H1 (cell line): Measurements from ENCODE around the gene EPHA6. TPM values are rescaled to one million over a fixed set of nuclear protein-coding genes. Genes with fewer than 3 reads are reported as not detected.

ENCODE experiments used
- ATF3 ChIP-seq: IDR thresholded peaks from 2 replicates; pipeline ENCODE4 v1.6.1; 2011; ENCODE audit warnings: low read depth, mild to moderate bottlenecking, low read length; ENCODE audit not compliant: insufficient read depth
- CBX8 ChIP-seq: fragments of 300-800, 300-1000 bp; sonication (generic); IDR thresholded peaks from 2 replicates; pipeline ENCODE4 v1.7.1; 2016; ENCODE audit warnings: low read depth, low read length, borderline replicate concordance
- CHD7 ChIP-seq: fragments of 300-600 bp; sonication (generic); IDR thresholded peaks from 2 replicates; pipeline ENCODE4 v1.7.1; 2012; ENCODE audit warnings: low read length, moderate library complexity, mild to moderate bottlenecking, inconsistent platforms; ENCODE audit not compliant: insufficient replicate concordance
- EGR1 ChIP-seq: IDR thresholded peaks from 2 replicates; pipeline ENCODE4 v1.6.1; 2011; ENCODE audit warnings: low read depth, low read length, borderline replicate concordance
- HDAC2 ChIP-seq, 2 experiments: fragments of 300-600 bp in 1 of 2; sonication (generic) in 1 of 2; IDR thresholded peaks; 2 replicates each; pipeline ENCODE4 v1.6.1; 2011 to 2012; ENCODE audit warnings: low read depth in 2 of 2, low read length in 2 of 2, mild to moderate bottlenecking in 2 of 2, moderate library complexity in 2 of 2, borderline replicate concordance in 1 of 2, inconsistent platforms in 1 of 2
- NRF1 ChIP-seq: IDR thresholded peaks from 2 replicates; pipeline ENCODE4 v1.6.1; 2011; ENCODE audit warnings: mild to moderate bottlenecking, low read depth, low read length, improper control_type of control experiment
- SIN3A ChIP-seq, 2 experiments: IDR thresholded peaks in 1 of 2; conservative IDR thresholded peaks in 1 of 2; 2 replicates each; pipeline ENCODE4 v1.6.1; 2011 to 2012; ENCODE audit warnings: low read length in 2 of 2, improper control_type of control experiment in 1 of 2, low read depth in 1 of 2, mild to moderate bottlenecking in 1 of 2
- SIX5 ChIP-seq: IDR thresholded peaks from 2 replicates; pipeline ENCODE4 v1.6.1; 2011; ENCODE audit warnings: mild to moderate bottlenecking, low read depth, low read length
- TAF7 ChIP-seq: optimal IDR thresholded peaks from 2 replicates; pipeline ENCODE3; 2011; ENCODE audit warnings: low read depth, mild to moderate bottlenecking, inconsistent platforms, low read length, moderate library complexity, borderline replicate concordance
- TEAD4 ChIP-seq: IDR thresholded peaks from 2 replicates; pipeline ENCODE4 v1.6.1; 2012; ENCODE audit warnings: low read depth, low read length, inconsistent platforms, mixed read lengths
- ZNF274 ChIP-seq: IDR thresholded peaks from 2 replicates; pipeline ENCODE4 v1.7.0; 2012; ENCODE audit warnings: low read length, borderline replicate concordance; ENCODE audit errors: extremely low read depth
- polyA plus RNA-seq, 7 experiments: library from polyadenylated mRNA; depleted of rRNA in 3 of 7; stranded (reverse) in 5 of 7; unstranded in 2 of 7; fragments of >200 nt in 5 of 7; fragments of 200-250 nt in 2 of 7; gene quantifications; 1 replicate in 5 of 7; 2 replicates in 1 of 7; 4 replicates in 1 of 7; pipeline versions ENCODE4 v1.2.1 to v1.2.3, GENCODE V29; 2011 to 2013; ENCODE audit warnings: missing spikeins in 2 of 7, mixed read lengths in 2 of 7
- total RNA-seq: library from RNA; stranded (reverse); fragmentation: NEBNext Ultra II Directional; extraction: Animal tissue kit (Norgen Biotek cat#: 25700); gene quantifications from 2 replicates; pipeline ENCODE4 v1.2.1, GENCODE V29; 2021

Gene EPHA6
- total and polyA plus RNA-seq, 2 of the 8 experiments (the other 6 are each of a cell fraction or from before 2014, with no cell fraction given), result 0.83 to 3.2 TPM

GRCh38 chr3:96970211-96970610 is 155.8 kb downstream of the EPHA6 start (continued):
- TF ChIP-seq CHD7 (no peak), ATF3 (no peak), NRF1 (no peak), CBX8 (no peak), TAF7 (no peak), TEAD4 (no peak), SIX5 (no peak), EGR1 (no peak), ZNF274 (no peak), HDAC2 (IDR thresholded peaks at IDR 0.05; ENCODE audit: borderline replicate concordance in 1 of 2, low read depth in 2 of 2, low read length in 2 of 2) (no peak), SIN3A (conservative IDR thresholded peaks at IDR 0.05 in 1 of 2, IDR thresholded peaks at IDR 0.05 in 1 of 2; ENCODE audit: low read depth in 1 of 2, low read length in 2 of 2) (no peak)
